Measurements from ENCODE around the gene CIAO3. TPM values are rescaled to one million over a fixed set of nuclear protein-coding genes. Genes with fewer than 3 reads are reported as not detected.

CIAO3 gene
- total RNA-seq, 1 experiment from 2014 or later, result 32.8 TPM

GRCh38 chr16:705431-706188 is 35.2 kb downstream of the CIAO3 start, which contains the start of gene FBXL16:
Gene FBXL16, minus strand, starts transcription at chr16:705801. Its CDS starts 8,396 bp downstream, at chr16:697405.
- Histone ChIP-seq H3K9me2 (ENCODE audit: insufficient read depth) (no peaks in the 10 kb centered on the region), H3K27ac (ENCODE audit: low read depth, low read length) (peak within 1 kb of the TSS; percentile 87), H3K9me3 (ENCODE audit: control insufficient read depth in 1 of 2, insufficient read depth in 1 of 2, low read depth in 1 of 2, low read length in 2 of 2) (no peaks in the 10 kb centered on the region), H4K20me1 (ENCODE audit: insufficient read depth) (no peaks in the 10 kb centered on the region), H3K4me3 (replicated peaks in 1 of 2; ENCODE audit: low read depth in 1 of 2, low read length in 2 of 2) (peak within 1 kb of the TSS; percentile 77 to 92), H3K27me3 (ENCODE audit: insufficient read depth, low read length) (no peaks in the 10 kb centered on the region), H3K4me2 (ENCODE audit: low read length) (peak within 1 kb of the TSS; percentile 97), H2AFZ (ENCODE audit: low read depth, low read length, poor library complexity, severe bottlenecking) (no peak within 1 kb of the TSS), H3K36me3 (ENCODE audit: control insufficient read depth in 1 of 2, insufficient read depth in 2 of 2, low read length in 2 of 2) (no peaks in the 10 kb centered on the region; a peak in 2 of 4 replicates), H3K4me1 (ENCODE audit: control insufficient read depth in 1 of 2, insufficient read depth in 2 of 2, low read length in 2 of 2) (peaks cover 0 to 29% of the 10 kb centered on the region in 2 experiments; a peak in 3 of 4 replicates), H3K79me2 (ENCODE audit: insufficient read depth, low read length) (peaks cover 34% of the 10 kb centered on the region), H3K9ac (ENCODE audit: low read length) (peak within 1 kb of the TSS; percentile 91)
- intact Hi-C loops (cut with micrococcal nuclease), result no loop called here
- DNase-seq (ENCODE audit: low read depth, low spot score), result no peak
- peak; percentile 76 for ATAC-seq
- RAD21 ChIA-PET (ENCODE audit: low non-redundant PET in 1 of 2, low total read pairs in 2 of 2, uncharacterized antibody in 2 of 2, unreplicated experiment in 2 of 2), result no interaction called here
- TF ChIP-seq ZFX (IDR thresholded peaks at IDR 0.05), result peak; percentile 56; the same call in 1 of the 2 replicates
- peak; percentile 48 for TF ChIP-seq POLR2AphosphoS5 (IDR thresholded peaks at IDR 0.05; ENCODE audit: low read depth, low read length)
- no peak for TF ChIP-seq CBX3 (IDR thresholded peaks at IDR 0.05; ENCODE audit: low read depth)
- POLR2A ChIA-PET, result no interaction called here
- no TSS peak for BruUV-seq (replicated peaks)
- CTCF ChIA-PET, result interaction anchor here (0.6 kb wide), 1 partner anchor 10 kb away, joined by 3 read pairs; no protein-coding TSS in a partner anchor

- H3K36me3 ChIP-seq (ENCODE audit: control insufficient read depth in 1 of 2, insufficient read depth in 2 of 2, low read length in 2 of 2), result no peaks in the 10 kb centered on the region; a peak in 2 of 4 replicates
- H3K79me2 ChIP-seq (ENCODE audit: insufficient read depth, low read length), result peaks cover 34% of the 10 kb centered on the region
- no peaks in the 10 kb centered on the region for H3K27me3 ChIP-seq (ENCODE audit: insufficient read depth, low read length)
- peaks cover 0 to 22% of the 10 kb centered on the region in 2 experiments; a peak in 3 of 4 replicates for H3K4me1 ChIP-seq (ENCODE audit: control insufficient read depth in 1 of 2, insufficient read depth in 2 of 2, low read length in 2 of 2)
- ATAC-seq, result peak; percentile 28
- CTCF ChIA-PET, result interaction anchor here (0.6 kb wide), 1 partner anchor 9 kb away, joined by 3 read pairs; no protein-coding TSS in a partner anchor
- POLR2A ChIA-PET, result no interaction called here
- H2AFZ ChIP-seq (ENCODE audit: low read depth, low read length, poor library complexity, severe bottlenecking), result no peak overlapping the region
- H3K9me3 ChIP-seq (ENCODE audit: control insufficient read depth in 1 of 2, insufficient read depth in 1 of 2, low read depth in 1 of 2, low read length in 2 of 2), result no peaks in the 10 kb centered on the region
- peak overlapping the region; percentile 87 for H3K27ac ChIP-seq (ENCODE audit: low read depth, low read length)
- peak overlapping the region; percentile 97 for H3K4me2 ChIP-seq (ENCODE audit: low read length)
- DNase-seq (ENCODE audit: low read depth, low spot score), result no peak
- TF ChIP-seq ZBTB33 (IDR thresholded peaks at IDR 0.05; ENCODE audit: extremely low read depth, insufficient replicate concordance, low read length) (no peak), FOSL1 (IDR thresholded peaks at IDR 0.05; ENCODE audit: low read depth) (no peak), CBX3 (IDR thresholded peaks at IDR 0.05; ENCODE audit: low read depth) (no peak), CEBPB (IDR thresholded peaks at IDR 0.05; ENCODE audit: low read depth) (no peak), SRF (IDR thresholded peaks at IDR 0.05; ENCODE audit: low read depth) (no peak), ZFX (IDR thresholded peaks at IDR 0.05) (peak; percentile 78), YY1 (IDR thresholded peaks at IDR 0.05; ENCODE audit: extremely low read depth, insufficient replicate concordance, low read depth, low read length) (no peak), EZH2 (IDR thresholded peaks at IDR 0.05) (no peak), POLR2AphosphoS5 (IDR thresholded peaks at IDR 0.05; ENCODE audit: low read depth, low read length) (0 out of 2 replicates have a peak, but pooled peaks have one; percentile 11)
- RAD21 ChIA-PET (ENCODE audit: low non-redundant PET in 1 of 2, low total read pairs in 2 of 2, uncharacterized antibody in 2 of 2, unreplicated experiment in 2 of 2), result no interaction called here
- no peaks in the 10 kb centered on the region for H3K9me2 ChIP-seq (ENCODE audit: insufficient read depth)
- peak overlapping the region; percentile 77 to 92 for H3K4me3 ChIP-seq (replicated peaks in 1 of 2; ENCODE audit: low read depth in 1 of 2, low read length in 2 of 2)
- intact Hi-C loops (cut with micrococcal nuclease), result no loop called here
- BruUV-seq (replicated peaks), result no TSS peak
- no peaks in the 10 kb centered on the region for H4K20me1 ChIP-seq (ENCODE audit: insufficient read depth)
- peak overlapping the region; percentile 91 for H3K9ac ChIP-seq (ENCODE audit: low read length)
These were observed 36.0 kb downstream of the CIAO3 start for GRCh38 chr16:704552-705380.
